Choroid plexus epithelial cell (primary cell): ENCODE data around the gene ARAP3.

Experiments
- DNase-seq: peaks from one replicate; pipeline ENCODE4 v3.0.0-alpha.2; 2010; ENCODE audit warnings: low read depth
- H3K4me3 ChIP-seq: 2 replicates; pipeline ENCODE4 v1.5.1; 2011; ENCODE audit warnings: low read depth, mild to moderate bottlenecking, control low read depth, low read length, moderate library complexity
- CTCF ChIP-seq: conservative IDR thresholded peaks from 2 replicates; pipeline ENCODE4 v1.5.1; 2011; ENCODE audit warnings: low read depth, mild to moderate bottlenecking, control low read depth, inconsistent platforms, low read length, moderate library complexity

Gene ARAP3

GRCh38 chr5:141641634-141642267, 40.3 kb downstream of the ARAP3 start:
- TF ChIP-seq CTCF, result peak; percentile 59
- DNase-seq, result peak; percentile 85
- H3K4me3 ChIP-seq, result no peak overlapping the region

DNA sequence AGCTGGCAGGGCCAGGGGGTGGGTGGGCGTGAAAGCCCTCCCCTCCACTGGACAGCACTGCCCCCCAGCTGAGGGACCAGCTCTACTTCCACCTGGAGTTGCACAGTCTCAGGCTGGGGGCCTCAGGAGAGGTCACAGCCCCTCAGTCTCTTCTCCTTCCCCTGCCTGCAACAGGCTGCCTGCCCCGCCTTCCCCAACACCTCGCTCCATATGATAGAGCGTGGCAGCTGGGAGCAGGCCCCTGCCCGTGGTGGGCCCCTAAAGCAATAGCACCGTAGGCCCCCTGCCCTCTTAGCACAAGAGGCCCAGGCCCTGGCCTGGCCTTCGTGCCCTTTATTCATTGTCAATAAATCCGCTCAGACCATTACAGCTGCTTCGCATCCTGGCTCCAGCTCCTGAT, 41.3 kb downstream of the ARAP3 start:
- no peak for TF ChIP-seq CTCF
- H3K4me3 ChIP-seq, result no peak overlapping the region
- no peak for DNase-seq

- H3K4me3 ChIP-seq, result no peak overlapping the region
- TF ChIP-seq CTCF, result no peak
- DNase-seq, result no peak
Measured at GRCh38 chr5:141640051-141640415, 42.0 kb downstream of the ARAP3 start.

DNA sequence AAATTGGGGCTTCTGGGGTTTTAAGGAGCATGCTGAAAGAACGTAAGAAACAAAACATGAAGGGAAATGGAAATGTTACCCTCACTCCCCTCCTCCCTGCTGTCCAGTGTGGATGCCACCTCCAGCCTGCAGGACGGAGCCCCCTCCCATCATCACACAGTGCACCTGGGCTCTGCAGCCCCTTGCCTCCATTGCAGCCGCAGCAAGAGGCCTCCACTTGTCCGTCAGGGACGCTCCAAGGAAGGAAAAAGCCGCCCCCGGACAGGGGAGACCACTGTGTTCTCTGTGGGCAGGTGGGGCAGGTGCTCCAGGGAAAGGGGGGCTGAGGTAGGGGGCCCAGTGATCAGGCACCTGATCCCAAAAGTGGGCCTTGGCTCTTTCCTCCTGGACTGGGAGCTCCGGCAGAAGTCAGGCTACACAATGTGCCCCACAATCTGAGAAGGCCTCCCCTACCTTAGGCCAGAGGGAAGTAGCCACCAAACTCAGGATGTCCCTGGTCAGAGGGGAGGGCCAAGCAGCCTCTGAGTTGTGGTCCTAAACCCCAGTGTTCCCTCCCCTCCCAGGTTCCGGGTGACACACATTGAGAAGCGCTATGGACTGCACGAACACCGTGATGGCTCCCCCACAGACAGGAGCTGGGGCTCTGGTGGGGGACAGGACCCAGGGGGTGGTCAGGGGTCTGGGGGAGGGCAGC, 42.5 kb downstream of the ARAP3 start:
- no peak for TF ChIP-seq CTCF
- no peak overlapping the region for H3K4me3 ChIP-seq
- no peak for DNase-seq

DNA sequence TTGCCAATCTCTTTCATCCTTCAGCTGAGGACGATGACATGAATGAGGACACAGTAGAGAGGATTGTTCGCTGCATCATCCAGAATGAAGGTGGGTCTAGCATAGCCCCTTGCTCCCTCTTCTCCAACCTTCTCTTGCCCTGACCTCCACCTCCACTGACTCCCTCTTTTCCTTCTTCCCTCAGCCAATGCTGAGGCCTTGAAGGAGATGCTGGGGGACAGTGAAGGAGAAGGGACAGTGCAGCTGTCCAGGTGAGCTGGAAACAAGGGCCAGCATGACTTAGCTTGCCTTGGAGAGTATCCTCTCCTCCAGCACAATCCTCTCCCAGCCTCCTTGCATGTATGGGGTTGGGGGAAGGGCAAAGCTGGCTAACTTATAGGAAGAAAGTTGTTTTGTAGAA, 43.3 kb downstream of the ARAP3 start:
- no peak overlapping the region for H3K4me3 ChIP-seq
- DNase-seq, result no peak
- no peak for TF ChIP-seq CTCF

- DNase-seq, result peak; percentile 62
- TF ChIP-seq CTCF, result peak; percentile 42
- peak overlapping the region; percentile 99 for H3K4me3 ChIP-seq
Measured at GRCh38 chr5:141637767-141638419, 44.1 kb downstream of the ARAP3 start.
